Right ventricle myocardium inferior (tissue), 1 donor: Measurements from ENCODE around the gene NEK11. TPM values are rescaled to one million over a fixed set of nuclear protein-coding genes. Genes with fewer than 3 reads are reported as not detected.

Experiments used
- ATAC-seq: fragments of 200-7000 bp; cut with Tn5 transposase; one replicate; pipeline ENCODE4 v1.9.1; 2020; ENCODE audit warnings: mild to moderate bottlenecking, moderate library complexity
- DNase-seq: peaks from one replicate; pipeline ENCODE4 v3.0.0; 2021; ENCODE audit errors: missing footprints
- intact Hi-C: fragments of 100-400 bp; cut with DNase I; formaldehyde crosslinking; loops from one replicate; pipeline ENCODE4 v1.11.0; 2022
- total RNA-seq: library from RNA; stranded (reverse); fragmentation: NEBNext Ultra II Directional; extraction: Animal tissue kit (Norgen Biotek cat#: 25700); gene quantifications from one replicate; pipeline ENCODE4 v1.2.1, GENCODE V29; 2021
- donor health status: DM: no; HTN: yes; CAD: no; lungs with severe emphysema.

The NEK11 gene
- total RNA-seq, 1 donor from 2014 or later, result 1.3 TPM

- intact Hi-C loops, result loop anchor here (10.0 kb wide), 1 partner anchor 52 kb away; no protein-coding TSS in a partner anchor
- ATAC-seq, result no peak
Observed at GRCh38 chr3:131082871-131083863, 56.5 kb downstream of the NEK11 start.

GRCh38 chr3:131091768-131092167, 65.1 kb downstream of the NEK11 start:
- ATAC-seq (no peak), DNase-seq (no peak)
- intact Hi-C loops, result no loop called here

More at GRCh38 chr3:131082871-131083863, 56.5 kb downstream of the NEK11 start:
- no peak for DNase-seq

GRCh38 chr3:131107637-131108433, 81.2 kb downstream of the NEK11 start:
- intact Hi-C loops, result no loop called here
- DNase-seq (no peak), ATAC-seq (no peak)

- intact Hi-C loops, result no loop called here
- DNase-seq (no peak), ATAC-seq (no peak)
Observed at GRCh38 chr3:131109156-131109555, 82.5 kb downstream of the NEK11 start.

- DNase-seq (no peak), ATAC-seq (no peak)
- intact Hi-C loops, result no loop called here
Observed at GRCh38 chr3:131110087-131110486, 83.4 kb downstream of the NEK11 start.

- intact Hi-C loops, result no loop called here
- DNase-seq (no peak), ATAC-seq (no peak)
Observed at GRCh38 chr3:131114256-131114655, 87.6 kb downstream of the NEK11 start.

- intact Hi-C loops, result no loop called here
- DNase-seq (no peak), ATAC-seq (no peak)
Observed at GRCh38 chr3:131125684-131126083, 99.0 kb downstream of the NEK11 start.

GRCh38 chr3:131140891-131141290, 114.2 kb downstream of the NEK11 start:
- intact Hi-C loops, result no loop called here
- DNase-seq (no peak), ATAC-seq (no peak)

GRCh38 chr3:131141770-131142169, 115.1 kb downstream of the NEK11 start:
- intact Hi-C loops, result no loop called here
- ATAC-seq (no peak), DNase-seq (no peak)

GRCh38 chr3:131142580-131142979, 115.9 kb downstream of the NEK11 start:
- intact Hi-C loops, result no loop called here
- no peak for DNase-seq

GRCh38 chr3:131143802-131144201, 117.1 kb downstream of the NEK11 start:
- ATAC-seq, result no peak
- intact Hi-C loops, result no loop called here

More at GRCh38 chr3:131142580-131142979, 115.9 kb downstream of the NEK11 start:
- ATAC-seq, result no peak

GRCh38 chr3:131147534-131147933, 120.9 kb downstream of the NEK11 start:
- no peak for DNase-seq
- intact Hi-C loops, result no loop called here
- ATAC-seq, result no peak

More at GRCh38 chr3:131143802-131144201, 117.1 kb downstream of the NEK11 start:
- no peak for DNase-seq

GRCh38 chr3:131158434-131158833, 131.8 kb downstream of the NEK11 start:
- no peak for DNase-seq
- intact Hi-C loops, result no loop called here
- ATAC-seq, result no peak

GRCh38 chr3:131162516-131162915, 135.8 kb downstream of the NEK11 start:
- no peak for ATAC-seq
- intact Hi-C loops, result no loop called here
- no peak for DNase-seq

- intact Hi-C loops, result no loop called here
- ATAC-seq (no peak), DNase-seq (no peak)
Observed at GRCh38 chr3:131167867-131168266, 141.2 kb downstream of the NEK11 start.

GRCh38 chr3:131169331-131169730, 142.7 kb downstream of the NEK11 start:
- ATAC-seq (no peak), DNase-seq (no peak)
- intact Hi-C loops, result no loop called here

GRCh38 chr3:131172502-131173200, 146.0 kb downstream of the NEK11 start:
- intact Hi-C loops, result no loop called here
- DNase-seq, result no peak
- ATAC-seq, result no peak

GRCh38 chr3:131174752-131175151, 148.1 kb downstream of the NEK11 start:
- ATAC-seq, result no peak
- no peak for DNase-seq
- intact Hi-C loops, result no loop called here
